Coronary artery (tissue), 2 donors: ENCODE data around the gene FAM110A.

ENCODE experiments used
- DNase-seq: peaks from one replicate; pipeline ENCODE4 v3.0.0-alpha.2; 2017; ENCODE audit warnings: low spot score
- H3K27ac ChIP-seq, 2 donors: fragments of 200-600 bp; sonication (generic); one replicate each; pipeline ENCODE4 v1.5.1; 2016 to 2019
- H3K4me3 ChIP-seq: fragments of 200-600 bp; sonication (generic); 2 replicates; pipeline ENCODE4 v1.5.1; 2016; ENCODE audit warnings: mild to moderate bottlenecking, moderate library complexity
- CTCF ChIP-seq: fragments of 200-600 bp; sonication (generic); IDR thresholded peaks from one replicate; pipeline ENCODE4 v1.5.1; 2019; ENCODE audit warnings: antibody characterized with exemption

FAM110A gene

GRCh38 chr20:853406-853996, 20.0 kb downstream of the FAM110A start:
- Histone ChIP-seq H3K4me3 (no peak overlapping the region), H3K27ac (no peak overlapping the region)
- DNase-seq, result no peak
- no peak for TF ChIP-seq CTCF

GRCh38 chr20:854601-855000, 21.1 kb downstream of the FAM110A start:
- no peak overlapping the region for H3K27ac ChIP-seq
- TF ChIP-seq CTCF, result no peak
- no peak for DNase-seq
- H3K4me3 ChIP-seq, result no peak overlapping the region

- TF ChIP-seq CTCF, result no peak
- H3K27ac ChIP-seq, result no peak overlapping the region
- no peak for DNase-seq
- no peak overlapping the region for H3K4me3 ChIP-seq
These were observed 22.2 kb downstream of the FAM110A start for GRCh38 chr20:855466-856360.

GRCh38 chr20:856361-856775, 22.9 kb downstream of the FAM110A start:
- H3K4me3 ChIP-seq, result no peak overlapping the region
- TF ChIP-seq CTCF, result no peak
- H3K27ac ChIP-seq, result no peak overlapping the region
- DNase-seq, result no peak

- no peak for DNase-seq
- H3K4me3 ChIP-seq, result no peak overlapping the region
- TF ChIP-seq CTCF, result no peak
- H3K27ac ChIP-seq, result no peak overlapping the region
These were observed 24.5 kb downstream of the FAM110A start for GRCh38 chr20:858011-858410.

- Histone ChIP-seq H3K27ac (no peak overlapping the region), H3K4me3 (no peak overlapping the region)
- no peak for DNase-seq
- no peak for TF ChIP-seq CTCF
These were observed 26.3 kb downstream of the FAM110A start for GRCh38 chr20:859751-860231.
